BJ (cell line): Measurements from ENCODE around the gene PAK5. TPM values are rescaled to one million over a fixed set of nuclear protein-coding genes. Genes with fewer than 3 reads are reported as not detected.

Source experiments
- CTCF ChIA-PET: fragments of 350-600 bp; formaldehyde crosslinking; extraction: SDS; loops from one replicate; lab custom pipeline; 2021; ENCODE audit warnings: antibody characterized with exemption, inconsistent platforms; lab: Yijun Ruan, JAX
- POLR2A ChIA-PET: fragments of 300-600 bp; sonication (Branson Sonifier 250); formaldehyde crosslinking; extraction: SDS; loops from one replicate; lab custom pipeline; 2021; ENCODE audit warnings: antibody characterized with exemption; lab: Charles Lee
- DNase-seq: peaks from one replicate; pipeline ENCODE4 v3.0.0-alpha.2; 2011; ENCODE audit warnings: low read depth
- H3K27me3 ChIP-seq: 2 replicates; pipeline ENCODE4 v1.6.0; 2011; ENCODE audit warnings: low read length; ENCODE audit not compliant: control insufficient read depth, insufficient read depth
- H3K36me3 ChIP-seq: 2 replicates; pipeline ENCODE4 v1.5.1; 2011; ENCODE audit warnings: low read length; ENCODE audit not compliant: control insufficient read depth, insufficient read depth
- H3K4me3 ChIP-seq: 2 replicates; pipeline ENCODE4 v1.5.1; 2011; ENCODE audit warnings: low read depth, mild to moderate bottlenecking, control low read depth, low read length
- polyA plus RNA-seq: library from polyadenylated mRNA; depleted of rRNA; stranded (reverse); fragments of >200 nt; gene quantifications from 2 replicates; pipeline ENCODE4 v1.2.3, GENCODE V29; 2011
- TF ChIP-seq, protein P1 (sequence below): IDR thresholded peaks from 2 replicates; pipeline ENCODE4 v1.5.1; 2011; ENCODE audit warnings: low read depth, mild to moderate bottlenecking, control low read depth, inconsistent platforms, low read length, moderate library complexity; ENCODE audit not compliant: insufficient read depth

PAK5 gene
- polyA plus RNA-seq, 1 experiment = not detected

DNA sequence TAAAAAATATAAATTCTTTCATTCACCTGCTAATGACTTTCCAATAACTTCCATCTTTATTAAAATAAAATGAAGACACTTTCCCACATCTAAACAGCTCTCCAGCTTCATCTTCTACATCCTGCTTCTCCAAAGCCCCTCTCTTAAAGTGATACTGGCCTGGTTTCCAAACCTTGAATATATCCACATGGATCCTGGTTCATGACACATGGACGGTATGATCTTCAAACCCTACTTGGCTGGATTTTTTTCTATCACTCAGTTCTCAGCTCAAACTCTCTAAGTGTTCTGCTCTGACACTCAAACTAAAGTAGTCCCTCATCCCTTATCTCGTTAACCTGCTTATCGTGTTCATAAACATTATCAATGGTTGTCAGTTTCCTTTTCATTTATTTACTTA is 128.2 kb downstream of the PAK5 start:
- no peak for DNase-seq
- Histone ChIP-seq H3K36me3 (no peaks in the 10 kb centered on the region), H3K4me3 (no peak overlapping the region), H3K27me3 (no peaks in the 10 kb centered on the region)
- POLR2A ChIA-PET = no interaction called here
- CTCF ChIA-PET = no interaction called here
- TF ChIP-seq, protein P1, sequence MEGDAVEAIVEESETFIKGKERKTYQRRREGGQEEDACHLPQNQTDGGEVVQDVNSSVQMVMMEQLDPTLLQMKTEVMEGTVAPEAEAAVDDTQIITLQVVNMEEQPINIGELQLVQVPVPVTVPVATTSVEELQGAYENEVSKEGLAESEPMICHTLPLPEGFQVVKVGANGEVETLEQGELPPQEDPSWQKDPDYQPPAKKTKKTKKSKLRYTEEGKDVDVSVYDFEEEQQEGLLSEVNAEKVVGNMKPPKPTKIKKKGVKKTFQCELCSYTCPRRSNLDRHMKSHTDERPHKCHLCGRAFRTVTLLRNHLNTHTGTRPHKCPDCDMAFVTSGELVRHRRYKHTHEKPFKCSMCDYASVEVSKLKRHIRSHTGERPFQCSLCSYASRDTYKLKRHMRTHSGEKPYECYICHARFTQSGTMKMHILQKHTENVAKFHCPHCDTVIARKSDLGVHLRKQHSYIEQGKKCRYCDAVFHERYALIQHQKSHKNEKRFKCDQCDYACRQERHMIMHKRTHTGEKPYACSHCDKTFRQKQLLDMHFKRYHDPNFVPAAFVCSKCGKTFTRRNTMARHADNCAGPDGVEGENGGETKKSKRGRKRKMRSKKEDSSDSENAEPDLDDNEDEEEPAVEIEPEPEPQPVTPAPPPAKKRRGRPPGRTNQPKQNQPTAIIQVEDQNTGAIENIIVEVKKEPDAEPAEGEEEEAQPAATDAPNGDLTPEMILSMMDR = no peak

DNA sequence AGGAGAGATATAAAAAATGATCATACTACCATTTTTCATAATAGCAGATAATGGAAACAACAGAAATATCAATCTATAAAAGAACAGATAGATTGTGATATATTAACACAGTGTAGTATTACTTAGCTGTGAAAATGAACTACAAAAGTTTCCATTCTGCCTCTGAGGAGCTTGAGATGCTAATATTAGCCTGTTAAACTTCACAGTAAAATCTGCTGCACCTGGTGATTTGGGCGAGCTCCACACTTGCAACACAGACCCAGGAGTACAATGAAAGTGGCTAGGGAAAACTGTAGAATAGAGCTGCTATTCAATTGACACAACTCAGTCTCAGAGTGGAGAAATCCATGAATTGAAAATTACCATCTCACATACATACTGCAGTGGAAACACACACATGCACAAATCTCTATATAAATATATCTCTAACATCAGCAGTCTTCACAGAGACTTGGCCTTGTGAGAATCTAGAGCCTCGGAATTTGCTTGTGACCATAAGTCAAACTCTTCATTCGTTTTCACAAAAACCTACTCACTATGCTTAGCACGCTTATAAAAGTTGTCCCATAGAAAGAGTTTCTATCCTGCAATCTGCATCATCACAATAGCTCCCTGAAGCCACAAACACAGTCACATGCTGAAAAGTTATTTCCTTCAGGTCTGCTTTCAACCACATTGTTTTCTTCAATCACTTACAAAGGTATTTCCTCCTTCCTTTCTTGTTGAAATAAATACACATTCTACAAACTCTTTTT is 133.0 kb downstream of the PAK5 start:
- ChIA-PET CTCF (no interaction called here), POLR2A (no interaction called here)
- TF ChIP-seq, protein P1 = no peak
- no peak for DNase-seq
- Histone ChIP-seq H3K4me3 (no peak overlapping the region), H3K27me3 (no peaks in the 10 kb centered on the region), H3K36me3 (no peaks in the 10 kb centered on the region)

DNA sequence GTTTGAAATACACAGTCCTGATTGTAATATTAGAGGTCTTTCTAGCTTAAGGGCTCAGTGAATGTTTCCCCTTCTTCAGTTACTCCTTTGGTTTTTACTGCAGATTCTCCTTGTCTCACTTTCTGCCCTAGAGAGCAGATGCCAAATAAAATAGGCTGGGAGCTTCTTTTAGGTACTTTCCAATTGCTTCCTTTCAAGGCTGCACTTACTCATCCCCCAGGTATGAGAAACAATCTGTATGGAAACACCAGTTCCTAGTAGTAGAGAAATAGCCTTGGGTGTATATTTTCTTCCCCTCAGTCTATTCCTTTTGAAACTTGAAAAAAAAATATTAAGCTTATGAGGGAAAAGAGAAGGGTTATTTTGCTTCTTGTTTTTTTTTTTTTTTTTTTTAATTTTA is 139.7 kb downstream of the PAK5 start:
- no peaks in the 10 kb centered on the region for H3K36me3 ChIP-seq
- H3K4me3 ChIP-seq = no peak overlapping the region
- no peaks in the 10 kb centered on the region for H3K27me3 ChIP-seq
- TF ChIP-seq, protein P1 = no peak
- CTCF ChIA-PET = no interaction called here
- POLR2A ChIA-PET = no interaction called here
- no peak for DNase-seq

DNA sequence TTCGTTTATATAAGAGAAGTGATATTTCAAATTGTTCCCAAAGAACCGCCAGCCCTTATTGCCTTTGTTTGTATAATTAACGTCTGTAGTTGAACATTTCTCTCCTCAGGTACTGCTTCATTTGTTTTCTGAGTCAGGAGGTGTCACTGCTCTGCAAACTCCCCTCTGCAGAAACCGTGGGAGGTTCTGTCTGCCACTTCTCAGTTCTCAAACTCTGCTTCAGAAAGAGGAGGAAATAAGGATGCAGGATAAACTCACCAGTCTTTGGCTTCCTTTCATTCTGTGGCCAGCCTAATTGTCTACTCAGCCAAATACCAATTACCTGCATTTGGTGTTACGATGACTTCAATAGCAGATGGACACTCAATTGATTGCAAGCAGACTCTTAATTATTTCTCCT is 149.8 kb downstream of the PAK5 start:
- TF ChIP-seq, protein P1 = no peak
- H3K4me3 ChIP-seq = no peak overlapping the region
- H3K27me3 ChIP-seq = no peaks in the 10 kb centered on the region
- ChIA-PET POLR2A (no interaction called here), CTCF (no interaction called here)
- H3K36me3 ChIP-seq = no peaks in the 10 kb centered on the region
- DNase-seq = no peak

DNA sequence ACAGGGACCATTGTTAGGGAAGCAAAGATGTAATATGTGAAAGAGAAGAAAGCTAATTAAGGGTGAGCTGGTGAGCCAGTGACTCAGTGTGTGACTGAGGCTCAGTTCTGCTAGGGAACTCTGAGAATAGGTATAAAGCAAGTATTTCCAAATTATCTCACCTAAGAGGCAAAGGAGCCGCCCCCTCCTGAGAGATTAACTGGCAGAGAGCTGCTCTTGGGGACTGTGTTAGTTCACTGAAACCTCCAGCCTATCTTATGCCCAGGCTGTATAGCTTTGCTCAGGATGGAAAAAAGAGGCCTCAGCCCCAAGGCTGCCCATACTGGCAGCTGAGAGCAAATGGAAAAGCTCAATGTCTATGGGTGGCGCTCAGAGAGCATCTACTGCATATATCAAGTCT is 152.0 kb downstream of the PAK5 start:
- Histone ChIP-seq H3K27me3 (no peaks in the 10 kb centered on the region), H3K36me3 (no peaks in the 10 kb centered on the region), H3K4me3 (no peak overlapping the region)
- no peak for DNase-seq
- ChIA-PET CTCF (interaction anchor here (1.1 kb wide), 1 partner anchor 69 kb away, joined by 3 read pairs; no protein-coding TSS in a partner anchor), POLR2A (no interaction called here)
- TF ChIP-seq, protein P1 = no peak
